ENCODE data around the gene NUDT22. TPM values are rescaled to one million over a fixed set of nuclear protein-coding genes. Genes with fewer than 3 reads are reported as not detected.

NUDT22 gene
- polyA plus RNA-seq, 1 donor (not counting 4 experiments of a cell fraction or from before 2014, with no cell fraction given) = 31.1 TPM

DNA sequence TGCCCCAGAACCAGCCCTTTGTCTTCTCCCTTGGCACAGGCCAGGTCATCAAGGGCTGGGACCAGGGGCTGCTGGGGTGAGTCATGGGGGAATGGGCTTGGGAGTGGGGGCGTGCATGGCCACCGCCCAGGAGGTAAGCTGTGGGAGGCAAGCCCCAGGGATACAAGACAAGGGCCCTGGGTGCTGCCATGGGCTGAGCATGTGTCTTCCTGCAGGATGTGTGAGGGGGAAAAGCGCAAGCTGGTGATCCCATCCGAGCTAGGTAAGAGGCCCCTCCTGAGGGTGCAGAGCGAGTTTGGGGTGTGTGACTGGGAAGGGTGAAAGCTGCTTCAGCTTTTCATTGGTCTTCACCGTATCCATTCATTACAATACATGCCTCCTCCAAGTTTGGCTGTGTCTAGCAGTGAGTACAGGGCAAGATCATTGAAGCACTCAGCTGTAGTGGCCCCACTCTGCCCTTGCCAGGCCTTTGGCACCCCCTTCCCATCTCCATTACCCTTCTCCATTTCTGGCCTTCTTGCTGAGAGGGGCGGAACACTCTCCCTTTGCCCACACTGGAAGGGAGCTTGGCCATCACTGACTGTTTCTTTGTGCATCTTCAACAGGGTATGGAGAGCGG is 17.3 kb downstream of the NUDT22 start:
- H3K36me3 ChIP-seq (ENCODE audit: control insufficient read depth in 2 of 2, extremely low read depth in 1 of 2, insufficient read depth in 2 of 2, low read length in 2 of 2) = peaks cover 11 to 22% of the 10 kb centered on the region in 2 experiments
- FAIRE-seq (no peak), DNase-seq (ENCODE audit: low read depth, low spot score) (no peak)
- H3K4me2 ChIP-seq (ENCODE audit: control insufficient read depth, extremely low read depth, insufficient read depth, low read depth, low read length) = peak overlapping the region; percentile 67
- no peaks in the 10 kb centered on the region for H3K27me3 ChIP-seq (ENCODE audit: control insufficient read depth, extremely low read depth, insufficient read depth, low read length)
- H3K9me1 ChIP-seq (ENCODE audit: control insufficient read depth, extremely low read depth, insufficient read depth, low read length) = no peaks in the 10 kb centered on the region
- no peak for TF ChIP-seq EZH2 (IDR thresholded peaks at IDR 0.05; ENCODE audit: low read length)
- TF ChIP-seq, protein P1, sequence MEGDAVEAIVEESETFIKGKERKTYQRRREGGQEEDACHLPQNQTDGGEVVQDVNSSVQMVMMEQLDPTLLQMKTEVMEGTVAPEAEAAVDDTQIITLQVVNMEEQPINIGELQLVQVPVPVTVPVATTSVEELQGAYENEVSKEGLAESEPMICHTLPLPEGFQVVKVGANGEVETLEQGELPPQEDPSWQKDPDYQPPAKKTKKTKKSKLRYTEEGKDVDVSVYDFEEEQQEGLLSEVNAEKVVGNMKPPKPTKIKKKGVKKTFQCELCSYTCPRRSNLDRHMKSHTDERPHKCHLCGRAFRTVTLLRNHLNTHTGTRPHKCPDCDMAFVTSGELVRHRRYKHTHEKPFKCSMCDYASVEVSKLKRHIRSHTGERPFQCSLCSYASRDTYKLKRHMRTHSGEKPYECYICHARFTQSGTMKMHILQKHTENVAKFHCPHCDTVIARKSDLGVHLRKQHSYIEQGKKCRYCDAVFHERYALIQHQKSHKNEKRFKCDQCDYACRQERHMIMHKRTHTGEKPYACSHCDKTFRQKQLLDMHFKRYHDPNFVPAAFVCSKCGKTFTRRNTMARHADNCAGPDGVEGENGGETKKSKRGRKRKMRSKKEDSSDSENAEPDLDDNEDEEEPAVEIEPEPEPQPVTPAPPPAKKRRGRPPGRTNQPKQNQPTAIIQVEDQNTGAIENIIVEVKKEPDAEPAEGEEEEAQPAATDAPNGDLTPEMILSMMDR (optimal IDR thresholded peaks at IDR 0.05 in 1 of 3, IDR thresholded peaks at IDR 0.05 in 1 of 3, conservative IDR thresholded peaks at IDR 0.05 in 1 of 3; ENCODE audit: extremely low read depth in 1 of 3, insufficient read depth in 2 of 3, low read length in 3 of 3) = no peak
- dilution Hi-C loops (cut with MboI; ENCODE audit: extremely low pct_ligation_motif_present, low sequenced_read_pairs) = no loop called here
- H3K27ac ChIP-seq (ENCODE audit: control insufficient read depth, insufficient read depth, low read length) = peak overlapping the region; percentile 2
- H2AFZ ChIP-seq (ENCODE audit: control insufficient read depth, low read length) = no peak overlapping the region
- H4K20me1 ChIP-seq (ENCODE audit: control insufficient read depth, extremely low read depth, insufficient read depth, low read length) = no peaks in the 10 kb centered on the region
- peaks cover 26% of the 10 kb centered on the region for H3K79me2 ChIP-seq (ENCODE audit: control insufficient read depth, insufficient read depth, low read length)
- no peak overlapping the region for H3K9ac ChIP-seq (ENCODE audit: control insufficient read depth, extremely low read depth, insufficient read depth, low read length)
- H3K9me3 ChIP-seq (ENCODE audit: control insufficient read depth, low read depth, low read length) = no peaks in the 10 kb centered on the region
- peaks cover 40% of the 10 kb centered on the region for H3K4me1 ChIP-seq (ENCODE audit: control insufficient read depth, extremely low read depth, insufficient read depth, low read length)
- H3K4me3 ChIP-seq (ENCODE audit: control insufficient read depth in 2 of 3, extremely low read depth in 1 of 3, insufficient read depth in 2 of 3, low read depth in 1 of 3, low read length in 3 of 3) = no peak overlapping the region

DNA sequence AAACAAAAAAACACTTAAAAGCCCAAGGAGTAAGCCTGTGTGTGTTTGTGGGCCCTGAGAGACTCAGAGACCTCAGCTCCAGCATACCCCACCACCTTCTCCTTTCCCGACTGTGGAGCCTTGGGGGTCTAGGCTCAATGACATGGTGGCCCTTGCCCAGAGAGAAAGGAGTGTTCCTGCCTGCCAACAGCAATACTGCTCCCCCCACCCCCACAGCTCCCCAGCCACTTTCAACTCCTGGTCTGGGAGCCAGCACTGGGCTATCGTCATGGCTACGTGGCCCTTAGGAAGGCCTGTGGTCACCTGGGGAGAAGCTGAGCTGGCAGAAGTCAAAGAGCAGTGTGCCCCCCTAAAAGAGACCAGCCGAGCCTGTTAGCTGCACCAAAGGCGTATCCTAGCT is 18.0 kb downstream of the NUDT22 start:
- H3K36me3 ChIP-seq (ENCODE audit: control insufficient read depth in 2 of 2, extremely low read depth in 1 of 2, insufficient read depth in 2 of 2, low read length in 2 of 2) = peaks cover 6 to 15% of the 10 kb centered on the region in 2 experiments
- H3K4me2 ChIP-seq (ENCODE audit: control insufficient read depth, extremely low read depth, insufficient read depth, low read depth, low read length) = peak overlapping the region; percentile 32
- dilution Hi-C loops (cut with MboI; ENCODE audit: extremely low pct_ligation_motif_present, low sequenced_read_pairs) = no loop called here
- no peaks in the 10 kb centered on the region for H3K9me1 ChIP-seq (ENCODE audit: control insufficient read depth, extremely low read depth, insufficient read depth, low read length)
- no peak for TF ChIP-seq EZH2 (IDR thresholded peaks at IDR 0.05; ENCODE audit: low read length)
- TF ChIP-seq, protein P1 (optimal IDR thresholded peaks at IDR 0.05 in 1 of 3, IDR thresholded peaks at IDR 0.05 in 1 of 3, conservative IDR thresholded peaks at IDR 0.05 in 1 of 3; ENCODE audit: extremely low read depth in 1 of 3, insufficient read depth in 2 of 3, low read length in 3 of 3) = no peak
- no peak overlapping the region for H3K27ac ChIP-seq (ENCODE audit: control insufficient read depth, insufficient read depth, low read length)
- no peaks in the 10 kb centered on the region for H3K27me3 ChIP-seq (ENCODE audit: control insufficient read depth, extremely low read depth, insufficient read depth, low read length)
- peak overlapping the region in 1 of 3 experiments; percentile 20 for H3K4me3 ChIP-seq (ENCODE audit: control insufficient read depth in 2 of 3, extremely low read depth in 1 of 3, insufficient read depth in 2 of 3, low read depth in 1 of 3, low read length in 3 of 3)
- H3K4me1 ChIP-seq (ENCODE audit: control insufficient read depth, extremely low read depth, insufficient read depth, low read length) = peaks cover 40% of the 10 kb centered on the region
- DNase-seq (ENCODE audit: low read depth, low spot score) = no peak
- H3K79me2 ChIP-seq (ENCODE audit: control insufficient read depth, insufficient read depth, low read length) = peaks cover 26% of the 10 kb centered on the region
- no peak overlapping the region for H3K9ac ChIP-seq (ENCODE audit: control insufficient read depth, extremely low read depth, insufficient read depth, low read length)
- H2AFZ ChIP-seq (ENCODE audit: control insufficient read depth, low read length) = no peak overlapping the region
- no peaks in the 10 kb centered on the region for H4K20me1 ChIP-seq (ENCODE audit: control insufficient read depth, extremely low read depth, insufficient read depth, low read length)
- no peak for FAIRE-seq
- no peaks in the 10 kb centered on the region for H3K9me3 ChIP-seq (ENCODE audit: control insufficient read depth, low read depth, low read length)
